ENCODE data around the gene CST6. TPM values are rescaled to one million over a fixed set of nuclear protein-coding genes. Genes with fewer than 3 reads are reported as not detected.

Gene CST6, protein sequence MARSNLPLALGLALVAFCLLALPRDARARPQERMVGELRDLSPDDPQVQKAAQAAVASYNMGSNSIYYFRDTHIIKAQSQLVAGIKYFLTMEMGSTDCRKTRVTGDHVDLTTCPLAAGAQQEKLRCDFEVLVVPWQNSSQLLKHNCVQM
- not detected for total RNA-seq
- long read RNA-seq, result 0 reads

DNA sequence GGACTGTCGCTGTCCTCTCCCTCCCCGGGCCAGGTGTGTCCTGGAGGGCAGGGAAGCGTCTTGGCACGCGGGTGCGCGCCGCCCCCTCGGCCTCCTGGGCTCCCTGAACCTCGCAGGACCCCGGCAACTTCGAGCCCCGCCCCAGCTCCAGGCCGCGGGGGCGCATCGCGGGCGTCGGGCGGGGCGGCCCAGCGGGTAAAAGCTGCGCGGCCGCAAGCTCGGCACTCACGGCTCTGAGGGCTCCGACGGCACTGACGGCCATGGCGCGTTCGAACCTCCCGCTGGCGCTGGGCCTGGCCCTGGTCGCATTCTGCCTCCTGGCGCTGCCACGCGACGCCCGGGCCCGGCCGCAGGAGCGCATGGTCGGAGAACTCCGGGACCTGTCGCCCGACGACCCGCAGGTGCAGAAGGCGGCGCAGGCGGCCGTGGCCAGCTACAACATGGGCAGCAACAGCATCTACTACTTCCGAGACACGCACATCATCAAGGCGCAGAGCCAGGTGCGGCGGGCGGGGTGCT is at the start of gene CST6:
Gene CST6 (plus strand): TSS at position 224 of the 519 bp plus-strand sequence. CDS start 37 bp downstream, at position 261.
- no peak for ATAC-seq (ENCODE audit: poor library complexity)
- no peak for DNase-seq
- intact Hi-C loops (cut with DNase I), result no loop called here

GRCh38 chr11:65962141-65962564 is 49.7 kb upstream of the CST6 start:
- intact Hi-C loops (cut with DNase I), result no loop called here
- ATAC-seq (ENCODE audit: poor library complexity) (no peak), DNase-seq (no peak)

DNA sequence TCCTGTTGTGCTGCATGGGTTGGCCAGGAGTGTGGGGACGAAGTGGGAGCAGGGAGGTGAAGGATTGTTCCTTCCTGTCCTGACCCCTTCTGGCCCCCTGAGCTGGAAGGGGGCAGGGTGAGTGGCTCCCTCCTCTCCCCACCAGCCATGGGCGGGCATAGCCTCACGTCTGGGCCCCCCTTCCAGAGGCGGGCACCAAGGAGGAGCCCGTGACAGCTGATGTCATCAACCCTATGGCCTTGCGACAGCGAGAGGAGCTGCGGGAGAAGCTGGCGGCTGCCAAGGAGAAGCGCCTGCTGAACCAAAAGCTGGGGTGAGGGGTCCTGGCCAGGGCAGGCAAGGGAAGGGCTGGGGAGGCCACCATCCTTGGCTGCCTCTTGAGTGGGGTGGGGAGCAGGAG is 46.9 kb upstream of the CST6 start:
- DNase-seq, result no peak
- intact Hi-C loops (cut with DNase I), result no loop called here
- no peak for ATAC-seq (ENCODE audit: poor library complexity)

- intact Hi-C loops (cut with DNase I), result no loop called here
- ATAC-seq (ENCODE audit: poor library complexity), result no peak
- no peak for DNase-seq
These were observed 45.6 kb upstream of the CST6 start for GRCh38 chr11:65965986-65966762.

DNA sequence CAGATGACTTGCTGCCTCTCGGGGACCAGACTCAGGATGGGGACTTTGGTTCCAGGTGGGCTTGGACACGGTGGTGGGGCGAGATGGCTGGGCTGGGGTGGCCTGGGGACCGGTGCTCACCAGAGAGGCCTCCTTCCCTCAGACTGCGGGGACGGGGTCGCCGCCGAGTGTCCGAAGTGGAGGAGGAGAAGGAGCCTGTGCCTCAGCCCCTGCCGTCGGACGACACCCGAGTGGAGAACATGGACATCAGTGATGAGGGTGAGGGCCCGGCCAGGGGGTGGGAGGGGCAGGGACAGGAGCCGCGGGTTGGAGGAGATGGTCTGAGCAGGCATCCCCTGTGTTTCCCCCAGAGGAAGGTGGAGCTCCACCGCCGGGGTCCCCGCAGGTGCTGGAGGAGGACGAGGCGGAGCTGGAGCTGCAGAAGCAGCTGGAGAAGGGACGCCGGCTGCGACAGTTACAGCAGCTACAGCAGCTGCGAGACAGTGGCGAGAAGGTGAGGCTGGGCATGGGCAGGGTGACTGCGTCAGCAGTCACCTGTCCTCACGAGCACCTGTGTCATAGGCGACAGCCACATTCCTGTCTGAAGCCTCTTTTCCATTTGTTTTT is 44.4 kb upstream of the CST6 start:
- DNase-seq (no peak), ATAC-seq (ENCODE audit: poor library complexity) (no peak)
- intact Hi-C loops (cut with DNase I), result no loop called here

GRCh38 chr11:65968600-65969482 is 43.0 kb upstream of the CST6 start:
- intact Hi-C loops (cut with DNase I), result no loop called here
- ATAC-seq (ENCODE audit: poor library complexity) (peak; percentile 16), DNase-seq (no peak)

- no peak for DNase-seq
- no peak for ATAC-seq (ENCODE audit: poor library complexity)
- intact Hi-C loops (cut with DNase I), result no loop called here
These were observed 39.7 kb upstream of the CST6 start for GRCh38 chr11:65972116-65972515.

- DNase-seq (no peak), ATAC-seq (ENCODE audit: poor library complexity) (no peak)
- intact Hi-C loops (cut with DNase I), result no loop called here
These were observed 38.2 kb upstream of the CST6 start for GRCh38 chr11:65973439-65974110.

DNA sequence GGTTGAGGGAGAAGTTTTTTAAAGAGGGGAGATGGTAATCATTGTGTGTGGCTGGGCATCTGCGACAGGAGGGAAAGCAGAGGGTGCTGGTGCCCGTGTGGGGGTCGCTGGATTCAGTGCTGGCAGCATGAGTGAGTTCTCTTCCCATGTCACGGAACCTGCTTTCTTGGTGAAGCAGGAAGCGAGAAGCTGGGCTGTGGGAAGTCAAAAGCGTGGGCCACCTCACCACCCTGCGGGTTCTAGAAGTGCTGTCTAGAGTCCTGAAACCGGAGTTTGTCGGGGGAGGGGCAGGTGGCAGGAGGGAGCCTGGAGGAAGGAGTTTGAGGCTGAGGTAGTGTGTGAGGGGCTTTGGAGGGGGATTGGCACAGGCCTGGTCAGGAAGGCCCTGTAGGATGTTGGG is 36.0 kb upstream of the CST6 start:
- no peak for ATAC-seq (ENCODE audit: poor library complexity)
- intact Hi-C loops (cut with DNase I), result no loop called here
- DNase-seq, result no peak

- ATAC-seq (ENCODE audit: poor library complexity) (no peak), DNase-seq (no peak)
- intact Hi-C loops (cut with DNase I), result no loop called here
These were observed 35.3 kb upstream of the CST6 start for GRCh38 chr11:65976216-65977176.

GRCh38 chr11:65977621-65978390 is 34.0 kb upstream of the CST6 start:
- intact Hi-C loops (cut with DNase I), result no loop called here
- DNase-seq, result no peak
- no peak for ATAC-seq (ENCODE audit: poor library complexity)

GRCh38 chr11:65978391-65979238 is 33.2 kb upstream of the CST6 start:
- DNase-seq (no peak), ATAC-seq (ENCODE audit: poor library complexity) (no peak)
- intact Hi-C loops (cut with DNase I), result no loop called here

GRCh38 chr11:65979261-65979759 is 32.5 kb upstream of the CST6 start:
- intact Hi-C loops (cut with DNase I), result no loop called here
- no peak for DNase-seq
- no peak for ATAC-seq (ENCODE audit: poor library complexity)

- intact Hi-C loops (cut with DNase I), result no loop called here
- DNase-seq, result no peak
- ATAC-seq (ENCODE audit: poor library complexity), result peak; percentile 4
These were observed 30.6 kb upstream of the CST6 start for GRCh38 chr11:65981101-65981740.

Data from Right ventricle myocardium superior (tissue), 1 donor.